Osteocyte (in vitro differentiated cells): ENCODE measurements around the gene SAG. TPM values are rescaled to one million over a fixed set of nuclear protein-coding genes. Genes with fewer than 3 reads are reported as not detected.

Source experiments
- DNase-seq: peaks from one replicate; pipeline ENCODE4 v3.0.0; 2021; ENCODE audit warnings: mixed read lengths; ENCODE audit not compliant: unreplicated experiment; ENCODE audit errors: extremely low spot score
- H3K27ac Mint-ChIP-seq: one replicate; pipeline ENCODE4 v1.8.0; 2021; ENCODE audit warnings: mild to moderate bottlenecking, mixed read lengths; ENCODE audit not compliant: unreplicated experiment
- H3K27me3 Mint-ChIP-seq: one replicate; pipeline ENCODE4 v1.8.0; 2021; ENCODE audit warnings: mixed read lengths; ENCODE audit not compliant: unreplicated experiment
- H3K36me3 Mint-ChIP-seq: one replicate; pipeline ENCODE4 v1.8.0; 2021; ENCODE audit warnings: mixed read lengths; ENCODE audit not compliant: unreplicated experiment
- H3K4me1 Mint-ChIP-seq: one replicate; pipeline ENCODE4 v1.8.0; 2021; ENCODE audit warnings: mixed read lengths; ENCODE audit not compliant: unreplicated experiment
- H3K4me3 Mint-ChIP-seq: one replicate; pipeline ENCODE4 v1.8.0; 2021; ENCODE audit warnings: mild to moderate bottlenecking, moderate library complexity, mixed read lengths; ENCODE audit not compliant: unreplicated experiment
- H3K9me3 Mint-ChIP-seq: one replicate; pipeline ENCODE4 v1.8.0; 2021; ENCODE audit warnings: mixed read lengths; ENCODE audit not compliant: unreplicated experiment
- CTCF ChIP-seq: fragments of 200-600 bp; sonication (generic); IDR thresholded peaks from 2 replicates; pipeline ENCODE4 v1.5.0; 2021; ENCODE audit warnings: antibody characterized with exemption, mild to moderate bottlenecking, moderate library complexity
- total RNA-seq: library from RNA; stranded (reverse); gene quantifications from 2 replicates; pipeline ENCODE4 v1.2.1, GENCODE V29; 2021

SAG gene
- total RNA-seq, 1 donor from 2014 or later: not detected

GRCh38 chr2:233385489-233386044, 78.0 kb downstream of the SAG start:
- DNase-seq: no peak
- H3K9me3 Mint-ChIP-seq: no peaks in the 10 kb centered on the region
- H3K27ac Mint-ChIP-seq: peak overlapping the region; percentile 98
- no peak for TF ChIP-seq CTCF
- no peaks in the 10 kb centered on the region for H3K27me3 Mint-ChIP-seq
- H3K36me3 Mint-ChIP-seq: peaks cover 10% of the 10 kb centered on the region
- peaks cover 66% of the 10 kb centered on the region for H3K4me1 Mint-ChIP-seq
- no peak overlapping the region for H3K4me3 Mint-ChIP-seq

GRCh38 chr2:233386382-233387041, 78.9 kb downstream of the SAG start:
- Mint-ChIP-seq H3K36me3 (peaks cover 15% of the 10 kb centered on the region), H3K9me3 (no peaks in the 10 kb centered on the region), H3K4me3 (no peak overlapping the region), H3K27ac (peak overlapping the region; percentile 98), H3K27me3 (no peaks in the 10 kb centered on the region), H3K4me1 (peaks cover 69% of the 10 kb centered on the region)
- no peak for TF ChIP-seq CTCF
- no peak for DNase-seq

GRCh38 chr2:233387225-233387624, 79.6 kb downstream of the SAG start:
- no peak for TF ChIP-seq CTCF
- Mint-ChIP-seq H3K36me3 (peaks cover 17% of the 10 kb centered on the region), H3K4me3 (no peak overlapping the region), H3K27me3 (no peaks in the 10 kb centered on the region), H3K4me1 (peaks cover 70% of the 10 kb centered on the region), H3K27ac (peak overlapping the region; percentile 98), H3K9me3 (no peaks in the 10 kb centered on the region)
- no peak for DNase-seq

- Mint-ChIP-seq H3K4me1 (peaks cover 64% of the 10 kb centered on the region), H3K9me3 (no peaks in the 10 kb centered on the region), H3K27me3 (no peaks in the 10 kb centered on the region), H3K36me3 (peaks cover 18% of the 10 kb centered on the region), H3K27ac (peak overlapping the region; percentile 98), H3K4me3 (peak overlapping the region; percentile 58)
- no peak for TF ChIP-seq CTCF
- DNase-seq: peak; percentile 95
These were observed 80.3 kb downstream of the SAG start for GRCh38 chr2:233387667-233388528.
